HepG2 (cell line): ENCODE data around the gene PDILT. TPM values are rescaled to one million over a fixed set of nuclear protein-coding genes. Genes with fewer than 3 reads are reported as not detected.
A peak's percentile ranks its signal among the peaks of the same experiment; 100 is the strongest.

ENCODE experiments used
- ATAC-seq: fragments of 200-7000 bp; cut with Tn5 transposase; 3 replicates; pipeline ENCODE4 v1.9.1; 2020; ENCODE audit warnings: mild to moderate bottlenecking, moderate library complexity
- BruUV-seq: library from RNA; stranded (reverse); fragments of 400-500 nt; replicated peaks from 2 replicates; lab custom pipeline; 2021; lab: Mats Ljungman, UMichigan
- CTCF ChIA-PET: fragments of 300-600 bp; formaldehyde crosslinking; extraction: SDS; loops from one replicate; lab custom pipeline; 2021; ENCODE audit warnings: low total read pairs, inconsistent platforms, low intra/inter-chr PET ratio; lab: Yijun Ruan, JAX
- POLR2A ChIA-PET: fragments of 350-600 bp; sonication (Branson Sonifier 250); formaldehyde crosslinking; loops from one replicate; lab custom pipeline; 2020; ENCODE audit warnings: antibody characterized with exemption, inconsistent platforms; lab: Yijun Ruan, JAX
- DNase-seq: peaks from one replicate; pipeline ENCODE4 v3.0.0-alpha.2; 2015; ENCODE audit warnings: low spot score
- FAIRE-seq: peaks from 3 replicates; lab custom pipeline; 2011; peaks lifted over from hg19 to GRCh38; lab: Jason Lieb, UNC
- H2AFZ ChIP-seq: one replicate; pipeline ENCODE4 v1.6.1; 2011; ENCODE audit warnings: low read length, inconsistent platforms
- H3K27ac ChIP-seq: fragments of 300-600 bp; 3 replicates; pipeline ENCODE4 v1.8.0; 2011; ENCODE audit warnings: mixed run types, mild to moderate bottlenecking, mixed read lengths, low read length, inconsistent platforms; ENCODE audit not compliant: insufficient read depth; ENCODE audit errors: extremely low read length
- H3K27me3 ChIP-seq, 2 experiments: fragments of 200-600 bp in 1 of 2; 2 replicates in 1 of 2; 3 replicates in 1 of 2; pipeline versions ENCODE4 v1.6.0 to v1.8.0; 2011; ENCODE audit warnings: low read length in 2 of 2, mild to moderate bottlenecking in 2 of 2, moderate library complexity in 2 of 2, inconsistent platforms in 1 of 2; ENCODE audit not compliant: insufficient read depth in 2 of 2, control insufficient read depth in 1 of 2
- H3K36me3 ChIP-seq, 2 experiments: fragments of 200-600 bp in 1 of 2; replicated peaks in 1 of 2; 2 replicates in 1 of 2; 3 replicates in 1 of 2; pipeline versions ENCODE4 v1.5.1 to v1.8.0; 2011; ENCODE audit warnings: low read length in 2 of 2, inconsistent platforms in 1 of 2; ENCODE audit not compliant: insufficient read depth in 2 of 2, control insufficient read depth in 1 of 2
- H3K4me1 ChIP-seq: 2 replicates; pipeline ENCODE4 v1.5.1; 2012; ENCODE audit warnings: low read length, inconsistent platforms; ENCODE audit not compliant: insufficient read depth
- H3K4me2 ChIP-seq: 2 replicates; pipeline ENCODE4 v1.6.0; 2011; ENCODE audit warnings: low read depth, low read length, inconsistent platforms
- H3K4me3 ChIP-seq, 3 experiments: fragments of 200-600 bp in 1 of 3; sonication (generic), shearing (Covaris generic) in 1 of 3; replicated peaks in 1 of 3; 2 replicates each; pipeline ENCODE4 v1.5.1; 2011 to 2016; ENCODE audit warnings: low read length in 3 of 3, inconsistent platforms in 2 of 3, low read depth in 2 of 3, mild to moderate bottlenecking in 2 of 3, control low read depth in 1 of 3, mixed read lengths in 1 of 3; ENCODE audit not compliant: insufficient read depth in 1 of 3
- H3K79me2 ChIP-seq: one replicate; pipeline ENCODE4 v1.6.1; 2011; ENCODE audit warnings: low read length, inconsistent platforms; ENCODE audit not compliant: insufficient read depth
- H3K9ac ChIP-seq: 2 replicates; pipeline ENCODE4 v1.6.0; 2011; ENCODE audit warnings: mild to moderate bottlenecking, low read depth, low read length, inconsistent platforms; ENCODE audit not compliant: insufficient read depth
- H3K9me3 ChIP-seq: 2 replicates; pipeline ENCODE4 v1.5.1; 2012; ENCODE audit warnings: mild to moderate bottlenecking, low read length
- H4K20me1 ChIP-seq: 2 replicates; pipeline ENCODE4 v1.6.0; 2011; ENCODE audit warnings: inconsistent platforms, mild to moderate bottlenecking, low read length, moderate library complexity; ENCODE audit not compliant: insufficient read depth
- DMAP1 ChIP-seq: IDR thresholded peaks from 2 replicates; pipeline ENCODE4 v1.6.1; 2016
- HNF4G ChIP-seq, 2 experiments: sonication (generic) in 1 of 2; formaldehyde crosslinking in 1 of 2; IDR thresholded peaks; 2 replicates each; pipeline versions ENCODE4 v1.4.0 to v1.6.1; 2011 to 2020; ENCODE audit warnings: borderline replicate concordance in 2 of 2, low read depth in 2 of 2, mild to moderate bottlenecking in 2 of 2, low read length in 1 of 2, missing genetic modification reagents in 1 of 2, moderate library complexity in 1 of 2
- MAFF ChIP-seq: IDR thresholded peaks from 2 replicates; pipeline ENCODE4 v1.6.1; 2011; ENCODE audit warnings: low read depth, low read length, improper control_type of control experiment
- MAFK ChIP-seq, 2 experiments: IDR thresholded peaks in 1 of 2; conservative IDR thresholded peaks in 1 of 2; 2 replicates each; pipeline ENCODE4 v1.6.1; 2011; ENCODE audit warnings: improper control_type of control experiment in 2 of 2, low read length in 2 of 2
- MIER3 ChIP-seq: IDR thresholded peaks from 2 replicates; pipeline ENCODE4 v1.6.1; 2016; ENCODE audit warnings: missing compliant biosample characterization, borderline replicate concordance
- TBX2 ChIP-seq: sonication (generic); formaldehyde crosslinking; IDR thresholded peaks from 2 replicates; pipeline ENCODE4 v1.5.0; 2020; ENCODE audit warnings: missing genetic modification reagents, mild to moderate bottlenecking, borderline replicate concordance
- ZNF761 ChIP-seq: sonication (generic); formaldehyde crosslinking; conservative IDR thresholded peaks from 2 replicates; pipeline ENCODE4 v1.4.0; 2020; ENCODE audit warnings: mild to moderate bottlenecking, missing genetic modification reagents
- WGBS: methylation state at CpG from one replicate; pipeline ENCODE4 v1.1.6; 2017; ENCODE audit warnings: low lambda C conversion rate; 5-methylcytosine and 5-hydroxymethylcytosine counted together
- in situ Hi-C: cut with HindIII; loops from 2 replicates; pipeline ENCODE4 v1.10.0; 2017; ENCODE audit warnings: low pct_unique_long_range_greater_than_20kb; ENCODE audit not compliant: extremely low pct_ligation_motif_present
- intact Hi-C: fragments of 100-400 bp; cut with micrococcal nuclease; formaldehyde crosslinking; loops from one replicate; pipeline ENCODE4 v1.10.0; 2022; ENCODE audit not compliant: unreplicated experiment
- polyA plus RNA-seq, 8 experiments: library from polyadenylated mRNA; depleted of rRNA in 3 of 8; stranded (reverse) in 7 of 8; unstranded in 1 of 8; fragments of >200 nt; fragmentation: Illumina TruSeq in 4 of 8; extraction: Trizol in 4 of 8; gene quantifications; 2 replicates each; pipeline versions ENCODE4 v1.2.1 to v1.2.3, GENCODE V29; 2011 to 2016; ENCODE audit warnings: low read depth in 4 of 8, missing spikeins in 1 of 8, mixed read lengths in 1 of 8; ENCODE audit not compliant: insufficient read depth in 1 of 8
- total RNA-seq, 5 experiments: library from RNA; depleted of rRNA; stranded (reverse); fragments of >200 nt; fragmentation: Illumina TruSeq; extraction: Trizol; gene quantifications; 2 replicates each; pipeline ENCODE4 v1.2.3, GENCODE V29; 2016; ENCODE audit warnings: low read depth in 1 of 5
- TF ChIP-seq, protein P1 (sequence below): IDR thresholded peaks from 2 replicates; pipeline ENCODE4 v1.6.1; 2016; ENCODE audit warnings: mild to moderate bottlenecking, missing biosample characterization, missing genetic modification reagents
- TF ChIP-seq, protein P2 (sequence below): sonication (generic); formaldehyde crosslinking; IDR thresholded peaks from 2 replicates; pipeline ENCODE4 v1.8.0; 2022; ENCODE audit warnings: mild to moderate bottlenecking, missing genetic modification reagents, moderate library complexity

PDILT gene
- total and polyA plus RNA-seq, 2 of the 13 experiments (the other 11 are each of a cell fraction or from before 2014, with no cell fraction given) = not detected

DNA sequence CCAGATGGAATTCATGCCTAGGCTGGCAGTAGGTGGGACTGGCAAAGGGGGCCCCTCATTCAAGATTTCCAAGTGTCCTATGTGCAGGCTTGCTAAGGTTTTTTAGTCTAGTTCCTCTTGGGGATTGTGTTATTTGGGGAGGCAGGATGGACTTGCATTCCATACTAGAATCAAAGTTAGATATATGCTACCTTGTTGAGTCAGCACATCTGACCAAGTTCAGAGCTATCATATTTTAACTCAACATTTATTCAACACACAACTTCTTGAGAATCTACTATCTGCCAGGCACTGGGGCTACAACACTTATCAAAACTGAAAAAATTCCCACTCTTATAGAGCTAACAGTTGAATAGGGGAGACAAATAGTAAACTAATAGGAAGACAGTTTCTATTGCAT, 83.9 kb downstream of the PDILT start:
- no TSS peak for BruUV-seq
- Histone ChIP-seq H3K9me3 (no peaks in the 10 kb centered on the region), H3K79me2 (no peaks in the 10 kb centered on the region), H4K20me1 (no peaks in the 10 kb centered on the region), H3K4me1 (no peaks in the 10 kb centered on the region), H2AFZ (no peak overlapping the region), H3K9ac (no peak overlapping the region), H3K4me2 (no peak overlapping the region), H3K27me3 (peaks cover 0 to 5% of the 10 kb centered on the region in 2 experiments; a peak in 3 of 5 replicates), H3K36me3 (no peaks in the 10 kb centered on the region), H3K4me3 (no peak overlapping the region), H3K27ac (no peak overlapping the region)
- ChIA-PET CTCF (no interaction called here), POLR2A (no interaction called here)
- in situ Hi-C loops (loop anchor here (25.0 kb wide), 1 partner anchor 733 kb away; no protein-coding TSS in a partner anchor), intact Hi-C loops (no loop called here)
- no peak for ATAC-seq
- TF ChIP-seq TBX2 (CRISPR knock-in tag) (no peak), MAFK (conservative IDR thresholded peaks at IDR 0.05 in 1 of 2, IDR thresholded peaks at IDR 0.05 in 1 of 2; ENCODE audit: low read length in 2 of 2) (peak; percentile 75 to 87), MAFF (peak; percentile 72; the same call in 1 of the 2 replicates)
- DNase-seq = no peak
- FAIRE-seq = no peak

DNA sequence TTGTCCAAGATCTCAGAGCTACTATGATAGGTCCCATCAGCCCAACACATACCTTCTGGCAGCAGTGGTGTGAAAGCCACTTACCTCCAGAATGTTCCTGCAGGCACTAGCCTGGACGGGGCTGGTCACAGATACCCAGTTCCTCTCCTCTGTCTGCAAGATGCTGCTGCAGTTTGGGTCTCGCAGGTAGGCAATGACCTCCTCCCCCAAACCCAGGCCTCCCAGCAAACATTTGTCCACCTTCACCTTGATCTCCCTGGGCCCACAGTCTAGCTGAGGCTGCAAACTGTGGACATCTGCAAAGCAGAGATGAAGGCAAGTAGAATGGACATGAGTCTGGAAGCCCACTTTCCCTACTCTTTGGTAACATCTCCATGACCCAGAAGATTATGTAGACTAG, 84.4 kb downstream of the PDILT start:
- Histone ChIP-seq H3K27me3 (peaks cover 0 to 5% of the 10 kb centered on the region in 2 experiments; a peak in 3 of 5 replicates), H3K4me3 (no peak overlapping the region), H4K20me1 (no peaks in the 10 kb centered on the region), H3K27ac (no peak overlapping the region), H3K9me3 (no peaks in the 10 kb centered on the region), H3K4me2 (no peak overlapping the region), H2AFZ (no peak overlapping the region), H3K36me3 (no peaks in the 10 kb centered on the region), H3K4me1 (no peaks in the 10 kb centered on the region), H3K79me2 (no peaks in the 10 kb centered on the region), H3K9ac (no peak overlapping the region)
- 17% methylated on average over 2 of the region's 2 CpGs for WGBS
- ChIA-PET CTCF (no interaction called here), POLR2A (no interaction called here)
- intact Hi-C loops = no loop called here
- TF ChIP-seq HNF4G (IDR thresholded peaks at IDR 0.05; ENCODE audit: borderline replicate concordance, low read depth, low read length) (no peak), HNF4G (CRISPR knock-in tag; IDR thresholded peaks at IDR 0.05; ENCODE audit: borderline replicate concordance, low read depth) (no peak), DMAP1 (CRISPR knock-in tag) (no peak), ZNF761 (CRISPR knock-in tag) (no peak), MIER3 (no peak)
- TF ChIP-seq, protein P1, sequence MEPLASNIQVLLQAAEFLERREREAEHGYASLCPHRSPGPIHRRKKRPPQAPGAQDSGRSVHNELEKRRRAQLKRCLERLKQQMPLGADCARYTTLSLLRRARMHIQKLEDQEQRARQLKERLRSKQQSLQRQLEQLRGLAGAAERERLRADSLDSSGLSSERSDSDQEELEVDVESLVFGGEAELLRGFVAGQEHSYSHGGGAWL (CRISPR knock-in tag) = no peak
- TF ChIP-seq, protein P2, sequence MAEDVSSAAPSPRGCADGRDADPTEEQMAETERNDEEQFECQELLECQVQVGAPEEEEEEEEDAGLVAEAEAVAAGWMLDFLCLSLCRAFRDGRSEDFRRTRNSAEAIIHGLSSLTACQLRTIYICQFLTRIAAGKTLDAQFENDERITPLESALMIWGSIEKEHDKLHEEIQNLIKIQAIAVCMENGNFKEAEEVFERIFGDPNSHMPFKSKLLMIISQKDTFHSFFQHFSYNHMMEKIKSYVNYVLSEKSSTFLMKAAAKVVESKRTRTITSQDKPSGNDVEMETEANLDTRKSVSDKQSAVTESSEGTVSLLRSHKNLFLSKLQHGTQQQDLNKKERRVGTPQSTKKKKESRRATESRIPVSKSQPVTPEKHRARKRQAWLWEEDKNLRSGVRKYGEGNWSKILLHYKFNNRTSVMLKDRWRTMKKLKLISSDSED = no peak
- in situ Hi-C loops = loop anchor here (25.0 kb wide), 1 partner anchor 733 kb away; no protein-coding TSS in a partner anchor
- BruUV-seq = no TSS peak
- ATAC-seq (no peak), FAIRE-seq (no peak), DNase-seq (no peak)
